Natural killer cell treated with Interleukin-12 subunit alpha and Interleukin-12 subunit beta and Interleukin-15 and Interleukin-18, amount 100 ng/mL, for 72 hours (primary cell): ENCODE data around the gene TLR4. TPM values are rescaled to one million over a fixed set of nuclear protein-coding genes. Genes with fewer than 3 reads are reported as not detected.

Experiments
- ATAC-seq, 2 donors: fragments of 150-1000 bp; cut with Tn5 transposase in 1 of 2; sonication (Bioruptor Pico), chemical (Tn5 transposase) in 1 of 2; 2 replicates each; pipeline ENCODE4 v1.10.0; 2021
- DNase-seq: peaks from one replicate; pipeline ENCODE4 v3.0.0; 2022; ENCODE audit warnings: low spot score
- H3K27ac Mint-ChIP-seq, 2 donors: 1 replicate in 1 of 2; 2 replicates in 1 of 2; pipeline ENCODE4 v1.8.0; 2022; ENCODE audit warnings: mixed read lengths in 2 of 2, mild to moderate bottlenecking in 1 of 2, moderate library complexity in 1 of 2
- H3K27me3 Mint-ChIP-seq, 2 donors: 1 replicate in 1 of 2; 2 replicates in 1 of 2; pipeline ENCODE4 v1.8.0; 2022; ENCODE audit warnings: mixed read lengths in 2 of 2
- H3K36me3 Mint-ChIP-seq: one replicate; pipeline ENCODE4 v1.8.0; 2022; ENCODE audit warnings: mixed read lengths
- H3K4me1 Mint-ChIP-seq, 2 donors: 1 replicate in 1 of 2; 2 replicates in 1 of 2; pipeline ENCODE4 v1.8.0; 2022; ENCODE audit warnings: low read depth in 2 of 2, mixed read lengths in 2 of 2, mild to moderate bottlenecking in 1 of 2
- H3K4me3 Mint-ChIP-seq: one replicate; pipeline ENCODE4 v1.8.0; 2022; ENCODE audit warnings: mixed read lengths
- H3K9me3 Mint-ChIP-seq: 2 replicates; pipeline ENCODE4 v1.8.0; 2022; ENCODE audit warnings: mixed read lengths
- total RNA-seq, 2 donors: library from RNA; stranded (reverse); gene quantifications; one replicate each; pipeline ENCODE4 v1.2.3, GENCODE V29; 2022

TLR4 gene
- total RNA-seq, 2 donors from 2014 or later, result 0.24 to 0.42 TPM

GRCh38 chr9:117696154-117696553 lies 8.0 kb upstream of the TLR4 start:
- H3K27ac Mint-ChIP-seq, result no peak overlapping the region
- H3K9me3 Mint-ChIP-seq, result peaks cover 12% of the 10 kb centered on the region
- peaks cover 1 to 8% of the 10 kb centered on the region in 2 donors for H3K27me3 Mint-ChIP-seq
- no peaks in the 10 kb centered on the region for H3K36me3 Mint-ChIP-seq
- no peak overlapping the region for H3K4me3 Mint-ChIP-seq
- no peaks in the 10 kb centered on the region for H3K4me1 Mint-ChIP-seq
- ATAC-seq, result peak; percentile 69 to 83
- DNase-seq, result no peak

- H3K27me3 Mint-ChIP-seq, result peaks cover 5 to 8% of the 10 kb centered on the region in 2 donors
- H3K9me3 Mint-ChIP-seq, result peaks cover 12% of the 10 kb centered on the region
- H3K36me3 Mint-ChIP-seq, result no peaks in the 10 kb centered on the region
- H3K4me3 Mint-ChIP-seq, result no peak overlapping the region
- ATAC-seq (no peak), DNase-seq (no peak)
- H3K27ac Mint-ChIP-seq, result no peak overlapping the region
- H3K4me1 Mint-ChIP-seq, result no peaks in the 10 kb centered on the region
These were observed 7.2 kb upstream of the TLR4 start for GRCh38 chr9:117697046-117697445.

GRCh38 chr9:117703537-117703936 lies 666 bp upstream of the TLR4 start:
- ATAC-seq (no peak), DNase-seq (no peak)
- Mint-ChIP-seq H3K36me3 (no peaks in the 10 kb centered on the region), H3K27me3 (peaks cover 4 to 13% of the 10 kb centered on the region in 2 donors), H3K9me3 (no peaks in the 10 kb centered on the region), H3K4me3 (peak overlapping the region; percentile 11), H3K4me1 (peaks cover 12 to 21% of the 10 kb centered on the region in 2 donors), H3K27ac (peak overlapping the region in 1 of 2 donors; percentile 16)

GRCh38 chr9:117704597-117704996 lies 394 bp downstream of the TLR4 start:
- no peak for ATAC-seq
- peaks cover 12 to 21% of the 10 kb centered on the region in 2 donors for H3K4me1 Mint-ChIP-seq

GRCh38 chr9:117705386-117705785 lies 1.2 kb downstream of the TLR4 start:
- DNase-seq (no peak), ATAC-seq (no peak)
- peaks cover 12 to 21% of the 10 kb centered on the region in 2 donors for H3K4me1 Mint-ChIP-seq
- no peak overlapping the region for H3K27ac Mint-ChIP-seq
- H3K27me3 Mint-ChIP-seq, result peaks cover 4 to 13% of the 10 kb centered on the region in 2 donors
- H3K4me3 Mint-ChIP-seq, result peak overlapping the region; percentile 32
- no peaks in the 10 kb centered on the region for H3K36me3 Mint-ChIP-seq
- H3K9me3 Mint-ChIP-seq, result no peaks in the 10 kb centered on the region

More at GRCh38 chr9:117704597-117704996, 394 bp downstream of the TLR4 start:
- DNase-seq, result no peak
- Mint-ChIP-seq H3K27ac (peak overlapping the region in 1 of 2 donors; percentile 32), H3K4me3 (peak overlapping the region; percentile 11), H3K36me3 (no peaks in the 10 kb centered on the region), H3K27me3 (peaks cover 4 to 13% of the 10 kb centered on the region in 2 donors), H3K9me3 (no peaks in the 10 kb centered on the region)

- Mint-ChIP-seq H3K27me3 (peaks cover 4 to 8% of the 10 kb centered on the region in 2 donors), H3K9me3 (no peaks in the 10 kb centered on the region), H3K4me3 (peak overlapping the region; percentile 57)
These were observed 2.4 kb downstream of the TLR4 start for GRCh38 chr9:117706421-117707116.

GRCh38 chr9:117707561-117707960 lies 3.4 kb downstream of the TLR4 start:
- no peak for DNase-seq
- H3K4me3 Mint-ChIP-seq, result no peak overlapping the region

More at GRCh38 chr9:117706421-117707116, 2.4 kb downstream of the TLR4 start:
- H3K27ac Mint-ChIP-seq, result no peak overlapping the region
- no peaks in the 10 kb centered on the region for H3K36me3 Mint-ChIP-seq
- ATAC-seq (no peak), DNase-seq (no peak)
- peaks cover 12 to 21% of the 10 kb centered on the region in 2 donors for H3K4me1 Mint-ChIP-seq

GRCh38 chr9:117709936-117710335 lies 5.7 kb downstream of the TLR4 start:
- no peaks in the 10 kb centered on the region for H3K9me3 Mint-ChIP-seq
- H3K36me3 Mint-ChIP-seq, result no peaks in the 10 kb centered on the region
- DNase-seq (no peak), ATAC-seq (no peak)
- peaks cover 4 to 8% of the 10 kb centered on the region in 2 donors for H3K27me3 Mint-ChIP-seq
- H3K4me1 Mint-ChIP-seq, result no peaks in the 10 kb centered on the region
- no peak overlapping the region for H3K27ac Mint-ChIP-seq
- H3K4me3 Mint-ChIP-seq, result no peak overlapping the region

More at GRCh38 chr9:117707561-117707960, 3.4 kb downstream of the TLR4 start:
- no peak for ATAC-seq
- Mint-ChIP-seq H3K36me3 (no peaks in the 10 kb centered on the region), H3K4me1 (peaks cover 12 to 21% of the 10 kb centered on the region in 2 donors), H3K27ac (no peak overlapping the region), H3K9me3 (no peaks in the 10 kb centered on the region), H3K27me3 (peaks cover 4 to 8% of the 10 kb centered on the region in 2 donors)

GRCh38 chr9:117714282-117714681 lies 10.1 kb downstream of the TLR4 start:
- Mint-ChIP-seq H3K36me3 (no peaks in the 10 kb centered on the region), H3K4me1 (peaks cover 17% of the 10 kb centered on the region in 2 donors), H3K27ac (no peak overlapping the region), H3K27me3 (peaks cover 2 to 10% of the 10 kb centered on the region in 2 donors), H3K4me3 (no peak overlapping the region), H3K9me3 (peaks cover 3% of the 10 kb centered on the region)
- DNase-seq (no peak), ATAC-seq (no peak)

- Mint-ChIP-seq H3K9me3 (peaks cover 3% of the 10 kb centered on the region), H3K36me3 (no peaks in the 10 kb centered on the region), H3K4me1 (peaks cover 17% of the 10 kb centered on the region in 2 donors), H3K27ac (no peak overlapping the region), H3K4me3 (no peak overlapping the region), H3K27me3 (peaks cover 2 to 10% of the 10 kb centered on the region in 2 donors)
- ATAC-seq (no peak), DNase-seq (no peak)
These were observed 11.3 kb downstream of the TLR4 start for GRCh38 chr9:117715411-117715989.

GRCh38 chr9:117718085-117718484 lies 13.9 kb downstream of the TLR4 start:
- H3K9me3 Mint-ChIP-seq, result peaks cover 3% of the 10 kb centered on the region
- peaks cover 2 to 18% of the 10 kb centered on the region in 2 donors for H3K27me3 Mint-ChIP-seq
- DNase-seq (no peak), ATAC-seq (peak; percentile 77 to 81)
- H3K27ac Mint-ChIP-seq, result peak overlapping the region in 1 of 2 donors; percentile 9
- H3K4me3 Mint-ChIP-seq, result peak overlapping the region; percentile 30
- no peaks in the 10 kb centered on the region for H3K36me3 Mint-ChIP-seq
- H3K4me1 Mint-ChIP-seq, result peaks cover 17% of the 10 kb centered on the region in 2 donors

- Mint-ChIP-seq H3K4me1 (peaks cover 17% of the 10 kb centered on the region in 2 donors), H3K27ac (no peak overlapping the region), H3K36me3 (no peaks in the 10 kb centered on the region), H3K4me3 (peak overlapping the region; percentile 30), H3K27me3 (peaks cover 2 to 22% of the 10 kb centered on the region in 2 donors), H3K9me3 (peaks cover 3% of the 10 kb centered on the region)
- DNase-seq (no peak), ATAC-seq (no peak)
These were observed 14.5 kb downstream of the TLR4 start for GRCh38 chr9:117718701-117719100.

GRCh38 chr9:117719161-117719920 lies 15.1 kb downstream of the TLR4 start:
- Mint-ChIP-seq H3K4me3 (no peak overlapping the region), H3K4me1 (peaks cover 17 to 24% of the 10 kb centered on the region in 2 donors), H3K27me3 (peaks cover 6 to 28% of the 10 kb centered on the region in 2 donors), H3K36me3 (no peaks in the 10 kb centered on the region), H3K9me3 (peaks cover 3% of the 10 kb centered on the region), H3K27ac (no peak overlapping the region)
- ATAC-seq, result no peak
- DNase-seq, result no peak
